ENCODE results near the gene SCYGR3.

SCYGR3 gene

GRCh38 chr2:227578642-227579041, 36.0 kb downstream of the SCYGR3 start:
- no peak overlapping the region for H3K4me3 ChIP-seq (ENCODE audit: low read depth, low read length)
- H3K4me1 ChIP-seq = no peaks in the 10 kb centered on the region
- no peaks in the 10 kb centered on the region for H3K27me3 ChIP-seq
- no peaks in the 10 kb centered on the region for H3K36me3 ChIP-seq
- no peaks in the 10 kb centered on the region; the same call in 1 of the 2 replicates for H3K9me3 ChIP-seq
- TF ChIP-seq CTCF (IDR thresholded peaks at IDR 0.05; ENCODE audit: low read depth, low read length) = no peak; the same call in 1 of the 2 replicates
- DNase-seq = no peak

GRCh38 chr2:227577555-227577954, 37.1 kb downstream of the SCYGR3 start:
- H3K27me3 ChIP-seq = no peaks in the 10 kb centered on the region
- no peaks in the 10 kb centered on the region for H3K4me1 ChIP-seq
- no peaks in the 10 kb centered on the region for H3K36me3 ChIP-seq
- H3K4me3 ChIP-seq (ENCODE audit: low read depth, low read length) = no peak overlapping the region
- H3K9me3 ChIP-seq = no peaks in the 10 kb centered on the region; the same call in 1 of the 2 replicates
- no peak for DNase-seq
- no peak for TF ChIP-seq CTCF (IDR thresholded peaks at IDR 0.05; ENCODE audit: low read depth, low read length)

- TF ChIP-seq CTCF (IDR thresholded peaks at IDR 0.05; ENCODE audit: low read depth, low read length) = no peak
- DNase-seq = no peak
- Histone ChIP-seq H3K36me3 (no peaks in the 10 kb centered on the region), H3K9me3 (no peaks in the 10 kb centered on the region), H3K4me3 (ENCODE audit: low read depth, low read length) (no peak overlapping the region), H3K27me3 (no peaks in the 10 kb centered on the region), H3K4me1 (no peaks in the 10 kb centered on the region)
Measured at GRCh38 chr2:227576812-227577211, 37.8 kb downstream of the SCYGR3 start.

- H3K4me3 ChIP-seq (ENCODE audit: low read depth, low read length) = no peak overlapping the region
- no peaks in the 10 kb centered on the region for H3K36me3 ChIP-seq
- no peaks in the 10 kb centered on the region for H3K9me3 ChIP-seq
- no peak for DNase-seq
- no peaks in the 10 kb centered on the region for H3K4me1 ChIP-seq
- H3K27me3 ChIP-seq = 0 out of 2 replicates have a peak, but pooled peaks cover 3% of the 10 kb centered on the region
- TF ChIP-seq CTCF (IDR thresholded peaks at IDR 0.05; ENCODE audit: low read depth, low read length) = no peak
Measured at GRCh38 chr2:227576110-227576509, 38.5 kb downstream of the SCYGR3 start.

- Histone ChIP-seq H3K4me3 (ENCODE audit: low read depth, low read length) (no peak overlapping the region), H3K36me3 (no peaks in the 10 kb centered on the region), H3K9me3 (no peaks in the 10 kb centered on the region), H3K4me1 (no peaks in the 10 kb centered on the region), H3K27me3 (peaks cover 12% of the 10 kb centered on the region; the same call in 1 of the 2 replicates)
- DNase-seq = no peak
- no peak for TF ChIP-seq CTCF (IDR thresholded peaks at IDR 0.05; ENCODE audit: low read depth, low read length)
Measured at GRCh38 chr2:227570615-227571014, 44.0 kb downstream of the SCYGR3 start.

- TF ChIP-seq CTCF (IDR thresholded peaks at IDR 0.05; ENCODE audit: low read depth, low read length) = no peak
- Histone ChIP-seq H3K9me3 (no peaks in the 10 kb centered on the region), H3K4me1 (no peaks in the 10 kb centered on the region), H3K27me3 (peaks cover 12% of the 10 kb centered on the region; the same call in 1 of the 2 replicates), H3K4me3 (ENCODE audit: low read depth, low read length) (no peak overlapping the region), H3K36me3 (no peaks in the 10 kb centered on the region)
- no peak for DNase-seq
Measured at GRCh38 chr2:227568852-227569169, 45.8 kb downstream of the SCYGR3 start.

Measured in BE2C (cell line).